ENCODE results near the gene ZNF618.

The ZNF618 gene

GRCh38 chr9:113940077-113940476 lies 64.0 kb downstream of the ZNF618 start:
- DNase-seq: no peak

GRCh38 chr9:113941056-113941455 lies 64.9 kb downstream of the ZNF618 start:
- DNase-seq: no peak

- no peak for DNase-seq
Observed at GRCh38 chr9:113941526-113941925, 65.4 kb downstream of the ZNF618 start.

- DNase-seq: no peak
Observed at GRCh38 chr9:113943112-113944009, 67.3 kb downstream of the ZNF618 start.

GRCh38 chr9:113945784-113946183 lies 69.7 kb downstream of the ZNF618 start:
- no peak for DNase-seq

- no peak for DNase-seq
Observed at GRCh38 chr9:113946496-113947115, 70.5 kb downstream of the ZNF618 start.

GRCh38 chr9:113947941-113948340 lies 71.8 kb downstream of the ZNF618 start:
- DNase-seq: no peak

GRCh38 chr9:113948891-113949570 lies 72.9 kb downstream of the ZNF618 start:
- no peak for DNase-seq

- DNase-seq: no peak
Observed at GRCh38 chr9:113949571-113950078, 73.5 kb downstream of the ZNF618 start.

GRCh38 chr9:113950195-113951031 lies 74.3 kb downstream of the ZNF618 start:
- no peak for DNase-seq

GRCh38 chr9:113951032-113951372 lies 74.9 kb downstream of the ZNF618 start:
- no peak for DNase-seq

GRCh38 chr9:113952676-113953075 lies 76.6 kb downstream of the ZNF618 start:
- no peak for DNase-seq

GRCh38 chr9:113953531-113953930 lies 77.4 kb downstream of the ZNF618 start:
- DNase-seq: no peak

GRCh38 chr9:113954591-113954990 lies 78.5 kb downstream of the ZNF618 start:
- DNase-seq: no peak

- DNase-seq: no peak
Observed at GRCh38 chr9:113955076-113955752, 79.1 kb downstream of the ZNF618 start.

GRCh38 chr9:113956901-113957300 lies 80.8 kb downstream of the ZNF618 start:
- DNase-seq: no peak

- DNase-seq: no peak
Observed at GRCh38 chr9:113957351-113957750, 81.2 kb downstream of the ZNF618 start.

GRCh38 chr9:113957821-113958341 lies 81.8 kb downstream of the ZNF618 start:
- no peak for DNase-seq

GRCh38 chr9:113958556-113958955 lies 82.4 kb downstream of the ZNF618 start:
- no peak for DNase-seq

- DNase-seq: no peak
Observed at GRCh38 chr9:113960768-113961167, 84.7 kb downstream of the ZNF618 start.

GRCh38 chr9:113962396-113962795 lies 86.3 kb downstream of the ZNF618 start:
- DNase-seq: no peak
